PC-3 (cell line): ENCODE data around the gene UBE2D4. TPM values are rescaled to one million over a fixed set of nuclear protein-coding genes. Genes with fewer than 3 reads are reported as not detected.
"Not testable (repeated sequence)": the region's sequence is repeated elsewhere in the genome, so short reads cannot be mapped to it uniquely, and the experiment has no call there.

Experiments used
- ATAC-seq: fragments of 200-7000 bp; cut with Tn5 transposase; 2 replicates; pipeline ENCODE4 v1.9.1; 2020; ENCODE audit warnings: mild to moderate bottlenecking, moderate library complexity
- BruUV-seq: library from RNA; stranded (reverse); fragments of 400-500 nt; replicated peaks from 2 replicates; lab custom pipeline; 2021; lab: Mats Ljungman, UMichigan
- CTCF ChIA-PET: fragments of 300-600 bp; sonication (Branson Sonifier 250); formaldehyde crosslinking; loops from one replicate; lab custom pipeline; 2022; ENCODE audit warnings: antibody characterized with exemption; lab: Charles Lee
- POLR2A ChIA-PET: fragments of 300-600 bp; sonication (Branson Sonifier 250); formaldehyde crosslinking; loops from one replicate; lab custom pipeline; 2022; ENCODE audit warnings: antibody characterized with exemption; ENCODE audit not compliant: unreplicated experiment; lab: Charles Lee
- DNase-seq: peaks from one replicate; pipeline ENCODE4 v3.0.0-alpha.2; 2015
- H2AFZ ChIP-seq: fragments of 300-600 bp; sonication (generic); 2 replicates; pipeline ENCODE4 v1.6.0; 2016; ENCODE audit warnings: antibody characterized with exemption, low read length
- H3F3A ChIP-seq: fragments of 300-600 bp; sonication (generic); one replicate; pipeline ENCODE4 v1.6.0; 2017; ENCODE audit warnings: antibody characterized with exemption, low read length, control low read depth, mild to moderate bottlenecking; ENCODE audit not compliant: unreplicated experiment
- H3K27ac ChIP-seq: fragments of 300-600 bp; sonication (generic); 2 replicates; pipeline ENCODE4 v1.5.1; 2016; ENCODE audit warnings: mild to moderate bottlenecking, low read length
- H3K27me3 ChIP-seq: fragments of 300-600 bp; sonication (generic); 2 replicates; pipeline ENCODE4 v1.6.1; 2016; ENCODE audit warnings: low read length, mixed read lengths
- H3K36me3 ChIP-seq: fragments of 300-600 bp; sonication (generic); 2 replicates; pipeline ENCODE4 v1.6.1; 2016; ENCODE audit warnings: low read depth, mixed run types, low read length, mixed read lengths
- H3K4me1 ChIP-seq: fragments of 300-600 bp; sonication (generic); 2 replicates; pipeline ENCODE4 v1.5.1; 2016; ENCODE audit warnings: low read length; ENCODE audit not compliant: insufficient read depth
- H3K4me2 ChIP-seq: fragments of 300-600 bp; sonication (generic); 2 replicates; pipeline ENCODE4 v1.6.0; 2016; ENCODE audit warnings: low read length
- H3K4me3 ChIP-seq: fragments of 300-600 bp; sonication (generic); 2 replicates; pipeline ENCODE4 v1.5.1; 2016; ENCODE audit warnings: mild to moderate bottlenecking, low read length, mixed read lengths
- H3K79me2 ChIP-seq: fragments of 300-600 bp; sonication (generic); 2 replicates; pipeline ENCODE4 v1.6.1; 2017; ENCODE audit warnings: low read length, mixed read lengths
- H3K9ac ChIP-seq: fragments of 300-600 bp; sonication (generic); 2 replicates; pipeline ENCODE4 v1.6.0; 2016; ENCODE audit warnings: mild to moderate bottlenecking, low read length
- H3K9me2 ChIP-seq: fragments of 300-600 bp; sonication (generic); replicated peaks from 2 replicates; pipeline ENCODE4 v1.6.1; 2016; ENCODE audit warnings: mixed run types, low read length, mixed read lengths
- H3K9me3 ChIP-seq: fragments of 300-600 bp; sonication (generic); 2 replicates; pipeline ENCODE4 v1.6.1; 2016; ENCODE audit warnings: low read length, mixed read lengths
- H4K20me1 ChIP-seq: fragments of 300-600 bp; sonication (generic); 2 replicates; pipeline ENCODE4 v1.6.1; 2016; ENCODE audit warnings: low read length, mixed read lengths
- EZH2 ChIP-seq: fragments of 300-600 bp; sonication (generic); IDR thresholded peaks from one replicate; pipeline ENCODE4 v1.6.1; 2017; ENCODE audit warnings: antibody characterized with exemption, mild to moderate bottlenecking, low read length; ENCODE audit not compliant: unreplicated experiment
- EZH2phosphoT487 ChIP-seq: fragments of 300-600 bp; sonication (generic); IDR thresholded peaks from 2 replicates; pipeline ENCODE4 v1.6.1; 2018; ENCODE audit warnings: mild to moderate bottlenecking, antibody characterized with exemption, low read length, borderline replicate concordance
- intact Hi-C: fragments of 100-400 bp; cut with micrococcal nuclease; formaldehyde crosslinking; loops from 2 replicates; pipeline ENCODE4 v1.9.0; 2023
- total RNA-seq: library from RNA; depleted of rRNA; stranded (reverse); fragments of >200 nt; gene quantifications from 2 replicates; pipeline ENCODE4 v1.2.3, GENCODE V29; 2014
- TF ChIP-seq, protein P1 (sequence below): fragments of 300-600 bp; sonication (generic); conservative IDR thresholded peaks from 2 replicates; pipeline ENCODE4 v1.5.1; 2017; ENCODE audit warnings: antibody characterized with exemption, low read depth, mild to moderate bottlenecking, low read length

The UBE2D4 gene
- total RNA-seq, 1 experiment from 2014 or later, result 11.8 TPM

DNA sequence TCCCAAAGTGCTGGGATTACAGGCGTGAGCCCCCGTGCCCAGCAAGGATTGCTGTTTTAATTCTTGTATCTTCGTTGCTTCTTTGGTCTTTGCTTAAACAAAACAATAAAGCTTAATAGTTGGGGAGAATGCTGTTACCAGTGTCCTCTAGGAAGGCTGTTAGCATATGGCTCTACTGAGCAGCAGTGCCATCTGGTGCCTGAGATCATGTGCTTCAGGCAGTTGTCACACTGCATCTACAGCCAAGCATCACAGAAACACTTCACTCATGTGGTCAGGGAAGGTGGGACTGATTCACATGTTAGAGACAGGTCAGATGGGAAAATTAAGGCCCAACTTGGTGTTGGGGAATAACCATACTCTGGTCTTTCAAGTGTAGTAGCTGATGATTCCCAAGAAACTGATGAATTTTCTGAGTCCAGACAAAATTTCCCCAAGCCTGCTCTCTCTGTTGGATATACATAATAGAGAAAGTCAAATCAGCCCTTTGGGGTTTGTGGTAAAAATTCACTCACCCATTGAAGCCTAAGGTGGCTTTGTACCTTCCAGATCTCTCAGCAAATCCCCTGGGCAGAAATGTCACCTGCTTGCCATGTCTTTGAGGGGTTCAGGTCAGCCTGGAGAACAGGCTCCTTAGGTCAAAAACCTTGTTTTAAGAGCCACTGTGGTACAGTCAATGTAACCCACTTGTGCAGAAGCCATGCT lies 28.4 kb downstream of the UBE2D4 start:
- CTCF ChIA-PET, result interaction anchor here (0.6 to 0.9 kb wide), 5 partner anchors 11 to 1068 kb away, joined by 3 to 5 read pairs (median 4); no protein-coding TSS in a partner anchor
- peak; percentile 100 for ATAC-seq
- no peaks in the 10 kb centered on the region for H4K20me1 ChIP-seq
- no peaks in the 10 kb centered on the region for H3K9me3 ChIP-seq
- TF ChIP-seq EZH2 (no peak), EZH2phosphoT487 (no peak)
- TF ChIP-seq, protein P1, sequence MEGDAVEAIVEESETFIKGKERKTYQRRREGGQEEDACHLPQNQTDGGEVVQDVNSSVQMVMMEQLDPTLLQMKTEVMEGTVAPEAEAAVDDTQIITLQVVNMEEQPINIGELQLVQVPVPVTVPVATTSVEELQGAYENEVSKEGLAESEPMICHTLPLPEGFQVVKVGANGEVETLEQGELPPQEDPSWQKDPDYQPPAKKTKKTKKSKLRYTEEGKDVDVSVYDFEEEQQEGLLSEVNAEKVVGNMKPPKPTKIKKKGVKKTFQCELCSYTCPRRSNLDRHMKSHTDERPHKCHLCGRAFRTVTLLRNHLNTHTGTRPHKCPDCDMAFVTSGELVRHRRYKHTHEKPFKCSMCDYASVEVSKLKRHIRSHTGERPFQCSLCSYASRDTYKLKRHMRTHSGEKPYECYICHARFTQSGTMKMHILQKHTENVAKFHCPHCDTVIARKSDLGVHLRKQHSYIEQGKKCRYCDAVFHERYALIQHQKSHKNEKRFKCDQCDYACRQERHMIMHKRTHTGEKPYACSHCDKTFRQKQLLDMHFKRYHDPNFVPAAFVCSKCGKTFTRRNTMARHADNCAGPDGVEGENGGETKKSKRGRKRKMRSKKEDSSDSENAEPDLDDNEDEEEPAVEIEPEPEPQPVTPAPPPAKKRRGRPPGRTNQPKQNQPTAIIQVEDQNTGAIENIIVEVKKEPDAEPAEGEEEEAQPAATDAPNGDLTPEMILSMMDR, result peak; percentile 83
- no peaks in the 10 kb centered on the region for H3F3A ChIP-seq
- intact Hi-C loops, result loop anchor here (1.0 to 2.0 kb wide), 2 partner anchors 81 to 116 kb away; no protein-coding TSS in a partner anchor
- BruUV-seq, result no TSS peak
- no peak overlapping the region for H3K9ac ChIP-seq
- H3K4me2 ChIP-seq, result no peak overlapping the region
- H3K4me1 ChIP-seq, result no peaks in the 10 kb centered on the region
- no peak overlapping the region for H3K4me3 ChIP-seq
- DNase-seq, result peak; percentile 69
- no peaks in the 10 kb centered on the region for H3K79me2 ChIP-seq
- H3K27me3 ChIP-seq, result no peaks in the 10 kb centered on the region
- no peaks in the 10 kb centered on the region for H3K36me3 ChIP-seq
- H3K9me2 ChIP-seq, result no peaks in the 10 kb centered on the region
- H2AFZ ChIP-seq, result no peak overlapping the region
- POLR2A ChIA-PET, result interaction anchor here (0.6 kb wide), 2 partner anchors 111 to 315 kb away, joined by 3 to 20 read pairs; no protein-coding TSS in a partner anchor
- H3K27ac ChIP-seq, result no peak overlapping the region

DNA sequence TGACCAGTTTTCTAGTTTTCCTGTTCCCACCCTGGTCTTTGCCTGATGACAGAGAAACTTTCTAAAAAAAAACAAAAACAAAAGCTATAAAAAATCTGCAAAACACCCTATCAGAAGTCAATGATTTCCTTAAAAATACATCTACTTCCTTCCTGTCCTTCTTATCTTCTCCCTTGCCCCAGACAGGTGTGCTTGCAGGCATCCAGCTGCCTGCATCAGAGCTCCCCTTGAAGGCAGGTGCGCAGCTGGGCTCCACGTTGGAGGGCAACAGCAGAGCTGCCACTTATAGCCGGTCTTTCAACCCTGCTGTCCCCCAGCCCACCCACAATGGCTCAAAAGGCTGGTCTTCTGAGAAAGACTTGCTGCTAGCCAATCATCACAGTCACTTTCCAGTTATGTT lies 29.8 kb downstream of the UBE2D4 start:
- no peak overlapping the region for H3K4me2 ChIP-seq
- H3K9ac ChIP-seq, result no peak overlapping the region
- no peaks in the 10 kb centered on the region for H4K20me1 ChIP-seq
- H3K4me1 ChIP-seq, result no peaks in the 10 kb centered on the region
- no peak for TF ChIP-seq EZH2phosphoT487
- no peak for TF ChIP-seq EZH2
- TF ChIP-seq, protein P1, result no peak
- H3K36me3 ChIP-seq, result no peaks in the 10 kb centered on the region
- no peak overlapping the region for H3K27ac ChIP-seq
- H3F3A ChIP-seq, result no peaks in the 10 kb centered on the region
- H2AFZ ChIP-seq, result no peak overlapping the region
- no peaks in the 10 kb centered on the region for H3K79me2 ChIP-seq
- intact Hi-C loops, result no loop called here
- BruUV-seq, result no TSS peak
- no peaks in the 10 kb centered on the region for H3K9me2 ChIP-seq
- H3K4me3 ChIP-seq, result no peak overlapping the region
- CTCF ChIA-PET, result no interaction called here
- DNase-seq (no peak), ATAC-seq (no peak)
- H3K27me3 ChIP-seq, result no peaks in the 10 kb centered on the region
- POLR2A ChIA-PET, result no interaction called here
- no peaks in the 10 kb centered on the region for H3K9me3 ChIP-seq

DNA sequence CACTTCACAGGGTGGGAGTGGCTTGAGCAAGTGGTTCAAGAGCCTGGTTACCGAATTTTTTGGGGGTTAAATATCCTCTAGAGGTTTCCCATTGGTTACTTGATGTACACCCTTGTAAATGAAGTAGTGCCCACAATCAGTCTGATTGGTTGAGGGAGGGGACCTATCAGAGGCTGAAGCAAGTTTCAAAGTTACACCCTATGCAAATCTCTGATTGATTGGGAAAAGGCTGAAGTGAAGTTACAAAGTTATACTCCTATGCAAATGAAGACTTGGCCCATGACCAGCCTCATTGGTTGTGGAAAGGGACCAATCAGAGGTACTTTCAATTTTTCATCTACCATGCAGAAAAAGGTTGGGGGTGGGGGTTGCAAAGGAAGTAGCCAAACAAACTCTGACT lies 34.7 kb downstream of the UBE2D4 start:
- H3K27ac ChIP-seq, result no peak overlapping the region
- TF ChIP-seq EZH2phosphoT487 (no peak), EZH2 (no peak)
- TF ChIP-seq, protein P1, result no peak
- H4K20me1 ChIP-seq, result no peaks in the 10 kb centered on the region
- no peaks in the 10 kb centered on the region for H3K9me2 ChIP-seq
- H3K36me3 ChIP-seq, result no peaks in the 10 kb centered on the region
- no peak overlapping the region for H3K4me2 ChIP-seq
- no peak overlapping the region for H3K4me3 ChIP-seq
- H2AFZ ChIP-seq, result no peak overlapping the region
- H3K79me2 ChIP-seq, result no peaks in the 10 kb centered on the region
- DNase-seq, result no peak
- no peak for ATAC-seq
- ChIA-PET POLR2A (no interaction called here), CTCF (no interaction called here)
- H3K4me1 ChIP-seq, result no peaks in the 10 kb centered on the region
- intact Hi-C loops, result no loop called here
- no peaks in the 10 kb centered on the region for H3K9me3 ChIP-seq
- no TSS peak for BruUV-seq
- H3K27me3 ChIP-seq, result no peaks in the 10 kb centered on the region
- no peaks in the 10 kb centered on the region for H3F3A ChIP-seq
- H3K9ac ChIP-seq, result no peak overlapping the region

DNA sequence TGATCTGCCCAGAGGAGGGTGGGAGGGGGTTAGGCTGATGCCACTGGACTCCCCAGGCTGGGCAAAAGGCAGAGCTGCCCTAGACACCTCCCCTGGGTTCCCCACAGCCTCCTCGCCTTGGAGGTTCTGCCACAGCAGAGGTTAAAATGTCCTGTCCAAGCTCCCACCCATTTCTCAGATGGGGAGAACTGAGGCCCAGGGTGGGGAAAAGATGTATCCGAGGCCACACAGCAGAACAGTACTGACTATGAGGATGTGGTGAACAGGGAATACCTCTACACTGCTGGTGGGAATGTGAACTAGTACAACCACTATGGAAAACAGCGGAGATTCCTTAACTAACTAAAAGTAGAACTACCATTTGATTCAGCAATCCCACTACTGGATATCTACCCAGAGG lies 40.2 kb downstream of the UBE2D4 start:
- CTCF ChIA-PET, H3K79me2 ChIP-seq, BruUV-seq, H3K4me1 ChIP-seq, DNase-seq, H3K27ac ChIP-seq, H3K4me3 ChIP-seq, H3F3A ChIP-seq, H2AFZ ChIP-seq, H3K27me3 ChIP-seq, H3K4me2 ChIP-seq, H3K9me2 ChIP-seq, ATAC-seq, intact Hi-C loops, H3K9ac ChIP-seq, H4K20me1 ChIP-seq, H3K36me3 ChIP-seq, H3K9me3 ChIP-seq: not testable (repeated sequence)
- POLR2A ChIA-PET, result interaction anchor here (0.6 kb wide), 1 partner anchor 56 kb away, joined by 4 read pairs; no protein-coding TSS in a partner anchor
